ENCODE measurements around the gene CFB.

DNA sequence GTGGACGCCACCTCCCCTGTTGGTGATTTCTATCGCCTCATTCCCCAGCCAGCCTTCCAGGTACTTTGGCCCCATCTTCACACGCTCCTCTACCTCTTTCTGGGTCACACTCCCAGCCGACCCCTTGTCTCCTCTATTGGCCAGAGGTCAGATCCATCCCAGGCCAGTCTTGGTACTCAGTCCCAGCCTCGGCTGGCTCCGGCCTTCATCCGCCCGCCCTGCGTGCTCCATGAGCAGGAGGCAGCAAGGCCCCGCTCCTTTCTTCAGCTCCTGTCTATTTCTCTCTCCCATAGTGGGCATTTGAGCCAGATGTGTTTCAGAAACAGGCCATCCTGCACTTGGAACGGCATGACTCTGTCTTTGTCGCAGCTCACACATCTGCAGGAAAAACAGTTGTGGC, 15.7 kb downstream of the CFB start:
- TF ChIP-seq, protein P1, sequence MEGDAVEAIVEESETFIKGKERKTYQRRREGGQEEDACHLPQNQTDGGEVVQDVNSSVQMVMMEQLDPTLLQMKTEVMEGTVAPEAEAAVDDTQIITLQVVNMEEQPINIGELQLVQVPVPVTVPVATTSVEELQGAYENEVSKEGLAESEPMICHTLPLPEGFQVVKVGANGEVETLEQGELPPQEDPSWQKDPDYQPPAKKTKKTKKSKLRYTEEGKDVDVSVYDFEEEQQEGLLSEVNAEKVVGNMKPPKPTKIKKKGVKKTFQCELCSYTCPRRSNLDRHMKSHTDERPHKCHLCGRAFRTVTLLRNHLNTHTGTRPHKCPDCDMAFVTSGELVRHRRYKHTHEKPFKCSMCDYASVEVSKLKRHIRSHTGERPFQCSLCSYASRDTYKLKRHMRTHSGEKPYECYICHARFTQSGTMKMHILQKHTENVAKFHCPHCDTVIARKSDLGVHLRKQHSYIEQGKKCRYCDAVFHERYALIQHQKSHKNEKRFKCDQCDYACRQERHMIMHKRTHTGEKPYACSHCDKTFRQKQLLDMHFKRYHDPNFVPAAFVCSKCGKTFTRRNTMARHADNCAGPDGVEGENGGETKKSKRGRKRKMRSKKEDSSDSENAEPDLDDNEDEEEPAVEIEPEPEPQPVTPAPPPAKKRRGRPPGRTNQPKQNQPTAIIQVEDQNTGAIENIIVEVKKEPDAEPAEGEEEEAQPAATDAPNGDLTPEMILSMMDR (conservative IDR thresholded peaks at IDR 0.05; ENCODE audit: low read depth, low read length), result no peak
- TF ChIP-seq EZH2 (IDR thresholded peaks at IDR 0.05; ENCODE audit: borderline replicate concordance, low read depth, low read length, poor library complexity, severe bottlenecking), result no peak

All from A673 (cell line).